Thymus (tissue), 11 donors: Measurements from ENCODE around the gene CTRB1. TPM values are rescaled to one million over a fixed set of nuclear protein-coding genes. Genes with fewer than 3 reads are reported as not detected.
"Not testable (repeated sequence)": the region's sequence is repeated elsewhere in the genome, so short reads cannot be mapped to it uniquely, and the experiment has no call there.

Experiments
- DNase-seq, 9 donors: peaks; one replicate each; pipeline ENCODE4 v3.0.0-alpha.2; 2013; ENCODE audit warnings: low spot score in 9 of 9, low read depth in 6 of 9, missing footprints in 1 of 9
- H3K27ac ChIP-seq, 2 donors: one replicate each; pipeline ENCODE4 v1.5.1; 2013; ENCODE audit warnings: control low read depth in 1 of 2, low read depth in 1 of 2, low read length in 1 of 2, mild to moderate bottlenecking in 1 of 2, moderate library complexity in 1 of 2
- H3K27me3 ChIP-seq, 2 donors: one replicate each; pipeline ENCODE4 v1.5.1; 2013; ENCODE audit warnings: low read length in 1 of 2; ENCODE audit not compliant: control insufficient read depth in 2 of 2, insufficient read depth in 1 of 2
- H3K36me3 ChIP-seq, 2 donors: one replicate each; pipeline ENCODE4 v1.5.1; 2013; ENCODE audit warnings: low read length in 1 of 2, mild to moderate bottlenecking in 1 of 2, moderate library complexity in 1 of 2; ENCODE audit not compliant: control insufficient read depth in 2 of 2, insufficient read depth in 2 of 2
- H3K4me1 ChIP-seq, 2 donors: one replicate each; pipeline ENCODE4 v1.5.1; 2013; ENCODE audit warnings: low read length in 2 of 2; ENCODE audit not compliant: control insufficient read depth in 2 of 2, insufficient read depth in 2 of 2
- H3K4me3 ChIP-seq, 2 donors: one replicate each; pipeline ENCODE4 v1.5.1; 2013; ENCODE audit warnings: low read length in 2 of 2, control low read depth in 1 of 2, mild to moderate bottlenecking in 1 of 2
- H3K9me3 ChIP-seq, 2 donors: one replicate each; pipeline ENCODE4 v1.5.1; 2013; ENCODE audit warnings: low read length in 1 of 2, mild to moderate bottlenecking in 1 of 2; ENCODE audit not compliant: control insufficient read depth in 2 of 2, insufficient read depth in 1 of 2
- WGBS: extraction: QIAGEN DNeasy Blood & Tissue Kit; methylation state at CpG from one replicate; pipeline ENCODE4 v1.1.7; 2013; 5-methylcytosine and 5-hydroxymethylcytosine counted together
- polyA plus RNA-seq: library from polyadenylated mRNA; stranded (reverse); fragments of 200-250 nt; gene quantifications from one replicate; pipeline ENCODE4 v1.2.3, GENCODE V29; 2013
- total RNA-seq: library from RNA; stranded (reverse); fragments of 120-200 nt; gene quantifications from one replicate; pipeline ENCODE4 v1.2.4, GENCODE V29; 2013
- donor health status: healthy.

CTRB1 gene
- total and polyA plus RNA-seq, 2 donors: 0.14 to 0.78 TPM

DNA sequence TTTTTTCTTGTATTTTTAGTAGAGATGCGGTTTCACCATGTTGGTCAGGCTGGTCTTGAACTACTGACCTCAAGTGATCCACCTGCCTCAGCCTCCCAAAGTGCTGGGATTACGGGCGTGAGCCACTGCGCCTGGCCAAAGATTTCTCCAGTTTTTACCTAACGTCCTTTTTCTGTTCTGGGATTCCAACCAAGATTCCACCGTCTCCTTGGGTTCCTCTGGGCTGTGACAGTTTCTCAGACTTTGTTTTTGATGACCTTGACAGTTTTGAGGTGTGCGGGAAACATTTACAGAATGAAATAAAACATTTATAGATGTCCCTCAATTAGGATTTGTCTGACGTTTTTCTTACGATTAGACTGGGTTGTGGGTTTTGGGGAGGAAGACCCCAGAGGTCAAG is 50.6 kb downstream of the CTRB1 start:
- H3K27me3 ChIP-seq: peaks cover 39 to 64% of the 10 kb centered on the region in 2 donors
- not testable (repeated sequence) for H3K27ac ChIP-seq, H3K4me1 ChIP-seq, DNase-seq, H3K9me3 ChIP-seq, H3K36me3 ChIP-seq, H3K4me3 ChIP-seq
- WGBS: 70% methylated on average over 9 of the region's 9 CpGs

- no peak overlapping the region for H3K4me3 ChIP-seq
- 94% methylated on average over 6 of the region's 6 CpGs for WGBS
- no peaks in the 10 kb centered on the region for H3K9me3 ChIP-seq
- peaks cover 17 to 44% of the 10 kb centered on the region in 2 donors for H3K27me3 ChIP-seq
- no peaks in the 10 kb centered on the region for H3K36me3 ChIP-seq
- no peaks in the 10 kb centered on the region for H3K4me1 ChIP-seq
- no peak for DNase-seq
- no peak overlapping the region for H3K27ac ChIP-seq
Observed at GRCh38 chr16:75271441-75272096, 52.8 kb downstream of the CTRB1 start.

DNA sequence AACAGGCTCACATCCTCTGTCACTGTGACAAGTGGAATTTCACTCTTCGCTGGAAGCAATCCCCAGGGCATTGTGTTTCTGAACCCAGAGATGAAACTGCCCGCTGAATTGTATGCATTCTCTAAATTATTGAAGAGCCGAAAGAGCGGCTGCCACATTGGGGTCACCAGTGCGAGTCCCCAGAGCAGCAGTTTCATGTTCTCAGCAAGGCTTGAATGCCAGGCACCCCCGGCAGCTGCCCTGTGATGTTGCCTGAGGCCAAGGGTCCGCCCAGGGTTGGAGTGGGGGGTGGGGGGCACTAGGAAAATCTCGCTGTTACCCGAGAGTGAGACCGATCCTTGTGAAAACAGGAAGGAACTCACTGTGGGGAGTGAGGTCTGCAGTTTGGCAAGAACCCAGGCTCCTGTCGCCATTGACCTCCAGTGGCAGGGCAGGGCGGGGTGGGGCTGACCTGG is 53.3 kb downstream of the CTRB1 start:
- WGBS: 23% methylated on average over 12 of the region's 12 CpGs
- no peaks in the 10 kb centered on the region for H3K36me3 ChIP-seq

GRCh38 chr16:75272629-75273028 is 53.8 kb downstream of the CTRB1 start:
- peaks cover 8 to 36% of the 10 kb centered on the region in 2 donors for H3K27me3 ChIP-seq
- not testable (repeated sequence) for H3K36me3 ChIP-seq, DNase-seq, H3K9me3 ChIP-seq, H3K4me3 ChIP-seq, H3K27ac ChIP-seq, H3K4me1 ChIP-seq
- 93% methylated on average over 10 of the region's 10 CpGs for WGBS

More for the DNA sequence above, 53.3 kb downstream of the CTRB1 start:
- H3K27ac ChIP-seq: no peak overlapping the region
- no peaks in the 10 kb centered on the region for H3K9me3 ChIP-seq
- H3K4me3 ChIP-seq: no peak overlapping the region
- no peaks in the 10 kb centered on the region for H3K4me1 ChIP-seq
- H3K27me3 ChIP-seq: peaks cover 11 to 38% of the 10 kb centered on the region in 2 donors
- DNase-seq: no peak

- no peaks in the 10 kb centered on the region for H3K36me3 ChIP-seq
- no peaks in the 10 kb centered on the region for H3K4me1 ChIP-seq
- DNase-seq: no peak
- no peak overlapping the region for H3K27ac ChIP-seq
- WGBS: 92% methylated on average over 23 of the region's 23 CpGs
- H3K9me3 ChIP-seq: no peaks in the 10 kb centered on the region
- H3K4me3 ChIP-seq: no peak overlapping the region
- H3K27me3 ChIP-seq: peaks cover 8 to 29% of the 10 kb centered on the region in 2 donors
Observed at GRCh38 chr16:75273054-75273925, 54.5 kb downstream of the CTRB1 start.

Other genes with a start within 250 kb of the CTRB1 start
- 23.3 TPM for gene WDR59, start 233.9 kb upstream of the CTRB1 start, total RNA-seq
- gene WDR59, start 233.9 kb upstream of the CTRB1 start, polyA plus RNA-seq: 55.9 TPM
- 39.6 TPM for gene ZNRF1, start 220.0 kb upstream of the CTRB1 start, total RNA-seq
- 26.6 TPM for gene ZNRF1, start 220.0 kb upstream of the CTRB1 start, polyA plus RNA-seq
- 0.99 TPM for gene LDHD, start 102.2 kb upstream of the CTRB1 start, total RNA-seq
- 1.6 TPM for gene LDHD, start 102.2 kb upstream of the CTRB1 start, polyA plus RNA-seq
- 26.5 TPM for gene ZFP1, start 70.5 kb upstream of the CTRB1 start, total RNA-seq
- gene ZFP1, start 70.5 kb upstream of the CTRB1 start, polyA plus RNA-seq: 10.8 TPM
- not detected for gene CTRB2, start 11.8 kb upstream of the CTRB1 start, total RNA-seq
- 0.59 TPM for gene CTRB2, start 11.8 kb upstream of the CTRB1 start, polyA plus RNA-seq
- gene BCAR1, start 32.6 kb downstream of the CTRB1 start, total RNA-seq: 2.9 TPM
- 14.5 TPM for gene BCAR1, start 32.6 kb downstream of the CTRB1 start, polyA plus RNA-seq
- 78.3 TPM for gene CFDP1, start 214.5 kb downstream of the CTRB1 start, total RNA-seq
- gene CFDP1, start 214.5 kb downstream of the CTRB1 start, polyA plus RNA-seq: 78.5 TPM
- gene TMEM170A, start 245.7 kb downstream of the CTRB1 start, total RNA-seq: 18.8 TPM
- 11.1 TPM for gene TMEM170A, start 245.7 kb downstream of the CTRB1 start, polyA plus RNA-seq